Measurements from ENCODE around the gene MKX.
"Not testable (repeated sequence)": the region's sequence is repeated elsewhere in the genome, so short reads cannot be mapped to it uniquely, and the experiment has no call there.

MKX gene

GRCh38 chr10:27695088-27695487 lies 50.5 kb downstream of the MKX start:
- DNase-seq (ENCODE audit: low read depth in 1 of 2, low spot score in 1 of 2), result no peak

GRCh38 chr10:27692663-27693062 lies 53.0 kb downstream of the MKX start:
- DNase-seq (ENCODE audit: low read depth in 1 of 2, low spot score in 1 of 2), result no peak

DNA sequence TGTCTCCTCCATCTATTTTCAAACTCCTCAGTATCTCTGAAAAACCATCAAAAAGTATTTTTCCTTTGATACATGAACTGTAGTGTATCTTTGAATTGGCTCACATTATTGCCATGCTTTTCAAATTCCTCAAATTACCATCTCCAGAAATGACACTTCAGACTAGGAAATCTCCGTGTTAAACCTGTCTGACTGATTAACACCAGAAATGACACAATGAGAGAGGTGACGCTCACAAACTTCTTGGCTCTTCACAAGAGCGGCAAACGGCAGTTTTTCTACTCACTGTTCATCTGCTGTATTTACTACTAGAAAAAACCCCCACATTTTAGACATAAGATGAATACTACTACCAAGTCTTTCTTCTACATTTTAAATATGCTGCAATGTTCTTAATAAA lies 56.6 kb downstream of the MKX start:
- DNase-seq (ENCODE audit: low read depth in 1 of 2, low spot score in 1 of 2), result no peak

GRCh38 chr10:27688276-27688675 lies 57.3 kb downstream of the MKX start:
- DNase-seq (ENCODE audit: low read depth in 1 of 2, low spot score in 1 of 2), result no peak

- no peak for DNase-seq (ENCODE audit: low read depth in 1 of 2, low spot score in 1 of 2)
Measured at GRCh38 chr10:27687743-27688142, 57.9 kb downstream of the MKX start.

GRCh38 chr10:27687326-27687725 lies 58.3 kb downstream of the MKX start:
- no peak for DNase-seq (ENCODE audit: low read depth in 1 of 2, low spot score in 1 of 2)

DNA sequence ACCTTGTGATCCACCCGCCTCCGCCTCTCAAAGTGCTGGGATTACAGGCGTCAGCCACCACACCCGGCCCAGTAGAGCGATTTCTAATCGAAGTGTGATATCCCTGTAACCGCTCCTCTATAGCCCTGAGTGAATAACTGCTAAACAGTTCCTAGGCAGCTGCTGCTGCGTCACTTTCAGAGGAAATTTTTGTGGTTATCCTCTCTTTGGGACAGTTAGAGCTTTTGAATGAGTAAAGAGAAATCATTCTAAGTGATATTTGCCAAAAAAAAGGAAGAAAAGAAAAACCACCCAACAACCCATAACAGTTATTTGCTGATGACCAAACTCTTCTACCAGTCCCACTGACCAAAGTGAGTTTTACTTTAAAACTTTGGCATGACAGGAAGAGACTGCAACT lies 59.9 kb downstream of the MKX start:
- DNase-seq (ENCODE audit: low read depth in 1 of 2, low spot score in 1 of 2), result no peak

- no peak for DNase-seq (ENCODE audit: low read depth in 1 of 2, low spot score in 1 of 2)
Measured at GRCh38 chr10:27683226-27683625, 62.4 kb downstream of the MKX start.

GRCh38 chr10:27681795-27682194 lies 63.8 kb downstream of the MKX start:
- DNase-seq (ENCODE audit: low read depth in 1 of 2, low spot score in 1 of 2), result not testable (repeated sequence)

- DNase-seq (ENCODE audit: low read depth in 1 of 2, low spot score in 1 of 2), result no peak
Measured at GRCh38 chr10:27680691-27681605, 64.7 kb downstream of the MKX start.

DNA sequence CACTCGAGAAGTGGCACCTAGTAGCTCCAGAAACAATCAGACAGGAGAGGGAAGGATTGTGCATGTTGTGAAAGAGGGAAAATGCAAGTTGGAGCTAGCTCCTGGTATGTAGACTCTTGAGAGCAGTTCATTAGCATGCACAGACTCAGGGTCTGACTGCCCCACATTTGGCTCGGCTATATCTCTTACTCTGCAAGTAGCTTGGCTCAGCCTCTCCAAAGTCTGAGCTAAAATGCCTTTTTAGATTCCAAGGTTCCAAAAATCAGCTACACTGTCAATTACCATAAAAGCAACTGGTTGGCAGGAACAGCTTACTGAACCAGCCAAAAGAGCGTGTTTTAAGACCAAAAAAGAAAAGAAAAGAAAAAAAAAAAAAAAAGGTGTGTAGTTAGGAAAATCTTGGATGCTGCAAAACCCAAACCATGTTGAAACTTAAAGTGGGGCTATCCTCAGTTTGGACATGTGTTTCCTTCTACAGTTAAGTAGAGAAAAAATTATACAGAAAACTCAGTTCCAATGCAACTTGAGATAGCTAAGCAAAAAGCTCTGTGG lies 65.5 kb downstream of the MKX start:
- no peak for DNase-seq (ENCODE audit: low read depth in 1 of 2, low spot score in 1 of 2)

GRCh38 chr10:27679369-27679912 lies 66.2 kb downstream of the MKX start:
- DNase-seq (ENCODE audit: low read depth in 1 of 2, low spot score in 1 of 2), result no peak

DNA sequence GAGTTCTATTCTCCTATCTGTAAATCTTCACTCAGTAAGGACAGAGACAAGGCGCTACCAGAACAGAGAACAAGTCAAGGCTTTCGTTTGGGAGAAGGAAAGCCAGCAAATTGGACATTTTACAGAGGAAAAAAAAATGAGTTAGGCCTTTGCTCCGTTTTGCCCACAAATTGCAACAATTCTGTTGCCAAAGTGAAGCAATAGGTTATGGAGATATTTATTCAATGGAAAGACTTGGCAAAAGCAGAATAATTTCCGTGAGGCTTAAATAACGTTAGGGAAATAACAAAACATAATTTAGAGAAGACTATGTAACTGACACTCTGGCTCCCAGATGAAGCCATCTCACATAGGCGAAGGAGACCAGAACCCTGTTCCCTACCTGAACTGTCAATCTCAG lies 67.5 kb downstream of the MKX start:
- DNase-seq (ENCODE audit: low read depth in 1 of 2, low spot score in 1 of 2), result no peak

- DNase-seq (ENCODE audit: low read depth in 1 of 2, low spot score in 1 of 2), result no peak
Measured at GRCh38 chr10:27673065-27673464, 72.6 kb downstream of the MKX start.

DNA sequence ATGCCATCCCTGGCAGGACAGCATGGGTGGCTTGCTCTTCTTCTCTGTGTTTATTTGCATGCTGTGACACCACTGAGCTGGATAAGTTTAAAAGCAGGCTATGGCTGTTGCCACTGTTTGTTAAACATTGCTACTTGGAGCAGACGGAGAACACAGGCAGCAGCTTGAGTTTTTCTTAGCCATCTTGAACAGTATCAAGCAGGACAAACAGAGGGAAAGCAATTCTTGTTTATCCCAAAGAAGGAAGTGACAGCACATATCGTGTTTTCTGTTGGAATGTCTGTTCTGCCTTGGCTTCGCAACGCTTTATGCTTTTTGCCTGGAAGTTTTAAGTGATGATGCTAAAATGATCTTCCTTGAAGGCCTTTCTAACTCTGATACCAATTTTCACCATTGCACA lies 73.8 kb downstream of the MKX start:
- DNase-seq (ENCODE audit: low read depth in 1 of 2, low spot score in 1 of 2), result no peak

DNA sequence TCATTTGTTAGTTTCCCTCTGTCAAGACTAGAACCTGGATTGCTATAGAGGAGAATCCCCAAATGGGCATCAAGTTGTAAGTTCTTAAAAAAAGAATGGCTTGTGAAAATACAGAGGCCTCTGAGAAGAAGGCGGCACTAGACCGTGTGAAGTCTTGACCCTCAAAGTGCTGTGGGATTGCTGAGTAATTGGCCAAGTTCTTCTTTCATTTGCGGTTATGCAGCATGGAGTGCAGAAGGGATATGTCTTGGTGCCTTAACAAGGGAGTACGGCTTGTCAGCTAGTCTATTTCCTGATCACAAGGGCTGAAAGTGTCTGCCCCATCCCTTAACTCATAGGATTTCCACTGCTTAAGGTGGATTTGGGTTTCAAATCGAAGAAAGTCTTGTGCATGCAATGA lies 81.2 kb downstream of the MKX start:
- no peak for DNase-seq (ENCODE audit: low read depth in 1 of 2, low spot score in 1 of 2)

DNA sequence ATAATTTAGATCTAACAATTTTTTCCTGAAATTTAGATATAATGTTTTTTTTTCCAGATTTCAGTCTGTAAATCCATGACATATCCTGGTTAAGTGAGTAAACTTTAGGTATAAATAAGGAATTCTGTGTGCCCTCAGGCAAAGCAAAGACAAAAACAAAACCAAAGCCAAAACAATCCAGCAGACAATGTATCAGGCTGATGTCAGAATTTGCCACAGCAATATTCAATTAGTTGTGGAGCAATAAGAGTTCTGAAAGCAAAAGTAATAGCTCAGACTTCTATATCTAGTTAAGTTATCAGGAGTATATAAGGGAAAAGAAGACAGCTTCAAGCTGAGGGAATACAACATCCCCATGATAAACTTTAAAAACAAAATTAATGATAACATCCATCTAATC lies 82.0 kb downstream of the MKX start:
- no peak for DNase-seq (ENCODE audit: low read depth in 1 of 2, low spot score in 1 of 2)

DNA sequence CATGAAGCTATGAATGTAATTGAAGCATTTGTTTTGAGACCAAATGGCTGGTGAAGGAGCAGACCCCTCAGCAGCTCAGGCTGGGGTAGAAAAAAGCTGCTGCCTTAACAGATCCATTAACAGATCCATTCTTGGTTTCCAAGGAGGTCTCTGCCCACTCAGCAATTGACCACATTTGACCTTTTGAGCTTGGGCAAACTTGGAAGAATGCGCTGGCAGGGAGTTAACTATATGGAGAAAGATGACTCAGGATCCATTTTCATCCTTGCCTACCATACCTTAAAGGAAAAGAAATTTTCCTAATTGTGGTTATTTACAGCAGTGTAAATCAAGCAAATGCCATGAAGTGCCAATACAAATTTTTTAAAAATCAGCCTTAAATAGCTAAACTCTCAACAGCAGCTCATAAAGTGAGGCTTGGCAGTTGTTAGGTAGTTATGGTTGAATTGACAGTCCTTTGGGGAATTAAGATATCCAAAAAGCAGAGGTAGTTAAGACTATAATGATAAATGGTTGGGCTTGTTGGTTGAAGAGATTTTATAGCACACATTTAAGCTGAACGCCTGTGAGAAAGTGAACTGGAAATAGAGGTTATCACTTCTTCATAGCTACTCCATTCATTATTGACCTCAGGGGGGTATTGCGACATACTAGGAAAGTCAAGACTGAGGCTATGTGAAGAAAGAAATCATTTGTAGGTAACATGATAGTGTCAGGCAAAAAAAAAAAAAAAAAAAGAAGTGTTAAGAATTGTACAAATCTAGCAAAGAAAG lies 83.9 kb downstream of the MKX start:
- DNase-seq (ENCODE audit: low read depth in 1 of 2, low spot score in 1 of 2), result no peak

DNA sequence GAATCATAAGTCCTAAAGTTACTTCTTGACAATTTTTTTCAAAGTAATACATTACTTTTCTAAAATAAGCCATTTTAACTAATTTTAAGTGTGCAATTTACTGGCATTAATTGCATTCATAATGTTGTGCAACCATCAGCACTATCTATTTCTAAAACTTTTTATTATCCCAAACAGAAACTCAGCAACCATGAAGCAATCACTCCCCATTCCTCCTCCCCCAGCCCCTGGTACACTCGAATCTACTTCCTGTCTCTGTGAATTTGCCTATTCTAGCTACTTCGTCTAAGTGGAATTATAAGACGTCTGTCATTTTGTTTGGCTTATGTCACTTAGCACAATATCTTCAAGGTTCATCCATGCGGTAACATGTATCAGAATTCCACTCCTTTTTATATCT lies 84.9 kb downstream of the MKX start:
- DNase-seq (ENCODE audit: low read depth in 1 of 2, low spot score in 1 of 2), result no peak

- no peak for DNase-seq (ENCODE audit: low read depth in 1 of 2, low spot score in 1 of 2)
Measured at GRCh38 chr10:27660268-27660667, 85.4 kb downstream of the MKX start.

DNA sequence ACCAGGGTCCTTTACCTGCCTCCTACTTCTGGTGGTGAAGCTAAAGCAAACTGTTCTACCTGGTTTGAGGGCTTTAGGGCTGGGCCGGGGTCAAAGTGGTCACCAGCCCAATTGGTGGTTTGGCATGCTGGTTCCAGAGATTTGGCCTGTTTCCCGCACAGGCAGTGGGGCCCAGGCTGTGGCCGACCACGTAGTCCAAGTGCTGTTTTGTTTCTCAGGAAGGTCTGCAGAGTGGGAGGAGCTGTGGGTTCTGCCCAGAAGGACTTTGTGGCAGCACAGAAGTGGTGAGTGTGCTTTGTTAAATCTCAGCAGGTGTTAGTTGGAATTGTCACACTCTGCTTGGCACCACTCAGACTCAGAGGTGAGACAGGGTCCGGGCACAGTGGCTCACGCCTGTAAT lies 85.8 kb downstream of the MKX start:
- DNase-seq (ENCODE audit: low read depth in 1 of 2, low spot score in 1 of 2), result no peak

DNA sequence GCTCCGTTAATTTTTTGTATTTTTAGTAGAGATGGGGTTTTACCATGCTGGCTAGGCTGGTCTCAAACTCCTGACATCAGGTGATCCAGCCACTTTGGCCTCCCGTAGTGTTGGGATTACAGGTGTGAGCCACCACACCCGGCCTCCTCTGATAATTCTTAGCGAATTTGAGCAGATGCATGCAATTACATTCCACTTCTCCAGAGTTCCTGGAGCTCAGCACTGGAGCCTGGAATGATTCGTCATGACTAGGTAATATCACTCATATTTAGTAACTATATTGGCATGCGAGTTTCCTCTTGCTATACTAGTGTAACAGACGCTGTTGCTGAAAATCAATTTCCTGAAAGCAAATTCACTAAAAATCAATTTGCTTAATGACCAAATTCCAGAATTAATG lies 86.8 kb downstream of the MKX start:
- DNase-seq (ENCODE audit: low read depth in 1 of 2, low spot score in 1 of 2), result no peak

All from stimulated activated CD4-positive, alpha-beta T cell treated with anti-CD3 and anti-CD28 coated beads, Interleukin-15, amount 100 ng/mL, for 1 hour (primary cell).